DND-41 (cell line): ENCODE results near the gene ZNF816.

Experiments
- EZH2 ChIP-seq: IDR thresholded peaks from 3 replicates; pipeline ENCODE4 v1.6.1; 2012; ENCODE audit warnings: borderline replicate concordance, low read depth, mild to moderate bottlenecking, moderate library complexity, low read length, inconsistent platforms; ENCODE audit not compliant: severe bottlenecking
- TF ChIP-seq, protein P1 (sequence below): IDR thresholded peaks from 2 replicates; pipeline ENCODE4 v1.5.1; 2012; ENCODE audit warnings: borderline replicate concordance, low read length, moderate library complexity, mild to moderate bottlenecking; ENCODE audit not compliant: poor library complexity, severe bottlenecking; ENCODE audit errors: extremely low read depth

DNA sequence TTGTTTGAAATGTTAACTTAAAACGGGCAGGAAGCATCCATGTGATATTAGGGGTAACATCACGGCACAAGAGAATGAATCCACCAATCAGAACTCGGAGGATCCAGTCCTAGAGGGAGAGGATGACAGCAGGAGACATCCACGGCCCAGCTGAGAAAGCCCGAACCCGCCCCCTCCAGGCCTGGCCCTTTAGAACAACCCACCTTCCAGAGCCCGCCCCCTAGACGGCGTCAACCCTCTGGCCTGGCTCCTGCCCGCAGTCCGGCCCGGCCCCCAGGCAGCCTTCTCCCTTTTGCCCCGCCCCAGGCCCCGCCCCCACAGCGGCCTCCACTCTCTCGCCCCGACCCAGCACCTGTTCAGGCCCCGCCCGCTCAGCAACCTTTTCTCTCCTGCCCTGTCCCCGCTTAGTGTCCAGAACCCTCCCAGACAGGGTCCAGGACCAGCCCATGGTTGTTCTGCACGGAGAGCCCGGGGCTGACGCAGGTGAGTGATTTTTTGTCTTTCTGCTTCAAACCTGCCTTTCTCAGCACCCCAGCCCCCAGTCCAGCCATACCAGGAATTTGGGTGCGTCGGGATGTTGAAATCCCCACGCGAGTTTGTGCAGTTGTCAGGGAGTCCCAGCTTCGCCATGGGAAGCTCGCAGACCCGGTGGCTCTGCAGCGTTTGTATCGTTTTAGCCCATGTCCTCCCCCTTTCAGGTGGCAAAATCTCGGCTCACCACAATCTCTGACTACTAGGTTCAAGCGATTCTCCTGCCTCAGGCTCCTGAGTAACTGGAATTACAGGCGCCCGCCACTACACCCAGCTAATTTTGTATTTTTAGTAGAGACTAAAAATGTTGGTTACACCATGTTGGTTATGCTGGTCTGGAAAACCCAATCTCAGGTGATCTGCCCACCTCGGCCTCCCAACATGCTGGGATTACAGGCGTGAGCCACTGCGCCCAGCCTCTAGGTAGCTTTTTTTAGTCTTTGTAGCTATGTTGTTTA, 16.1 kb downstream of the ZNF816 start:
- TF ChIP-seq, protein P1, sequence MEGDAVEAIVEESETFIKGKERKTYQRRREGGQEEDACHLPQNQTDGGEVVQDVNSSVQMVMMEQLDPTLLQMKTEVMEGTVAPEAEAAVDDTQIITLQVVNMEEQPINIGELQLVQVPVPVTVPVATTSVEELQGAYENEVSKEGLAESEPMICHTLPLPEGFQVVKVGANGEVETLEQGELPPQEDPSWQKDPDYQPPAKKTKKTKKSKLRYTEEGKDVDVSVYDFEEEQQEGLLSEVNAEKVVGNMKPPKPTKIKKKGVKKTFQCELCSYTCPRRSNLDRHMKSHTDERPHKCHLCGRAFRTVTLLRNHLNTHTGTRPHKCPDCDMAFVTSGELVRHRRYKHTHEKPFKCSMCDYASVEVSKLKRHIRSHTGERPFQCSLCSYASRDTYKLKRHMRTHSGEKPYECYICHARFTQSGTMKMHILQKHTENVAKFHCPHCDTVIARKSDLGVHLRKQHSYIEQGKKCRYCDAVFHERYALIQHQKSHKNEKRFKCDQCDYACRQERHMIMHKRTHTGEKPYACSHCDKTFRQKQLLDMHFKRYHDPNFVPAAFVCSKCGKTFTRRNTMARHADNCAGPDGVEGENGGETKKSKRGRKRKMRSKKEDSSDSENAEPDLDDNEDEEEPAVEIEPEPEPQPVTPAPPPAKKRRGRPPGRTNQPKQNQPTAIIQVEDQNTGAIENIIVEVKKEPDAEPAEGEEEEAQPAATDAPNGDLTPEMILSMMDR: no peak
- TF ChIP-seq EZH2: no peak
